ENCODE data around the gene CD70.
"Not testable (repeated sequence)": the region's sequence is repeated elsewhere in the genome, so short reads cannot be mapped to it uniquely, and the experiment has no call there.

GRCh38 chr19:6550679-6551078 is 40.3 kb downstream of the CD70 start:
- not testable (repeated sequence) for TF ChIP-seq CTCF, POLR2A (IDR thresholded peaks at IDR 0.05)

All from uterus (tissue), 2 donors.